A549 treated with RU486 at 1 μM for 4 hours (cell line): ENCODE measurements around the gene TMX4. TPM values are rescaled to one million over a fixed set of nuclear protein-coding genes. Genes with fewer than 3 reads are reported as not detected.

ENCODE experiments used
- total RNA-seq: library from RNA; stranded (reverse); fragments of 200-300 nt; extraction: Qiagen RNA extraction; gene quantifications from 5 replicates; pipeline ENCODE4 v1.2.3, GENCODE V29; 2022; ENCODE audit warnings: low read depth

The TMX4 gene
- 13.8 to 15.7 TPM (median 14.3 TPM) in 5 replicates for total RNA-seq

GRCh38 chr20:8019246-8019997, at the start of gene TMX4:
Gene TMX4, minus strand, starts transcription at chr20:8019761. Its CDS starts 148 bp downstream, at chr20:8019613.

GRCh38 chr20:7940341-7940740, 79.2 kb downstream of the TMX4 start, which contains the start of gene HAO1:
Gene HAO1, minus strand, starts transcription at chr20:7940458. Its CDS starts 36 bp downstream, at chr20:7940422.

Other genes starting within 250 kb of the TMX4 start
- not detected in 5 replicates for gene HAO1, start 79.3 kb downstream of the TMX4 start, total RNA-seq
- gene PLCB1, start 112.5 kb upstream of the TMX4 start, total RNA-seq, result 0.26 to 0.68 TPM (median 0.50 TPM) in 5 replicates